Heart right ventricle (tissue), 16 donors: ENCODE measurements around the gene KLF6. TPM values are rescaled to one million over a fixed set of nuclear protein-coding genes. Genes with fewer than 3 reads are reported as not detected.

Experiments
- ATAC-seq, 8 donors: fragments of 200-7000 bp; cut with Tn5 transposase; one replicate each; pipeline ENCODE4 v1.9.1; 2020; ENCODE audit warnings: mild to moderate bottlenecking in 8 of 8, moderate library complexity in 8 of 8, moderate number of reproducible peaks in 1 of 8
- DNase-seq, 2 donors: peaks; one replicate each; pipeline ENCODE4 v3.0.0-alpha.2; 2020
- H3K27ac ChIP-seq, 10 donors: fragments of 200-600 bp; sonication (generic) in 2 of 10; one replicate each; pipeline versions ENCODE4 v1.5.0 to v1.8.0; 2020 to 2022; ENCODE audit warnings: mild to moderate bottlenecking in 3 of 10
- H3K27me3 ChIP-seq, 7 donors: fragments of 200-600 bp; one replicate each; pipeline ENCODE4 v1.8.0; 2021 to 2022; ENCODE audit warnings: mild to moderate bottlenecking in 2 of 7
- H3K36me3 ChIP-seq, 9 donors: fragments of 200-600 bp; sonication (generic) in 1 of 9; one replicate each; pipeline versions ENCODE4 v1.5.0 to v1.8.0; 2020 to 2022; ENCODE audit warnings: mild to moderate bottlenecking in 2 of 9
- H3K4me1 ChIP-seq, 9 donors: fragments of 200-600 bp; sonication (generic) in 1 of 9; one replicate each; pipeline versions ENCODE4 v1.5.0 to v1.8.0; 2020 to 2022; ENCODE audit warnings: mild to moderate bottlenecking in 4 of 9
- H3K4me3 ChIP-seq, 10 donors: fragments of 200-600 bp; sonication (generic) in 2 of 10; one replicate each; pipeline versions ENCODE4 v1.5.0 to v1.8.0; 2020 to 2022; ENCODE audit warnings: mild to moderate bottlenecking in 7 of 10, moderate library complexity in 2 of 10
- H3K9me3 ChIP-seq, 11 donors: fragments of 200-600 bp in 10 of 11; sonication (generic) in 2 of 11; one replicate each; pipeline versions ENCODE4 v1.5.0 to v1.8.0; 2013 to 2022; ENCODE audit warnings: mild to moderate bottlenecking in 2 of 11, control low read depth in 1 of 11, moderate library complexity in 1 of 11
- CTCF ChIP-seq, 9 donors: fragments of 200-600 bp; sonication (generic) in 2 of 9; IDR thresholded peaks; one replicate each; pipeline versions ENCODE4 v1.5.0 to v1.8.0; 2021 to 2022; ENCODE audit warnings: antibody characterized with exemption in 9 of 9, mild to moderate bottlenecking in 5 of 9, moderate library complexity in 1 of 9
- WGBS, 2 donors: extraction: QIAGEN DNeasy Blood & Tissue Kit; methylation state at CpG; one replicate each; pipeline ENCODE4 v1.1.7; 2013; ENCODE audit warnings: inconsistent platforms in 1 of 2; 5-methylcytosine and 5-hydroxymethylcytosine counted together
- intact Hi-C, 10 donors: fragments of 100-400 bp; cut with DNase I; formaldehyde crosslinking; loops; one replicate each; pipeline versions ENCODE4 v1.11.1 to v1.14.2; 2022
- long read RNA-seq, 3 donors: library from polyadenylated mRNA; unstranded; transcript quantifications; one replicate each; pipeline ENCODE4 v2.0.0, GENCODE V29; 2020 to 2021
- polyA plus RNA-seq, 2 donors: library from polyadenylated mRNA; stranded (reverse); fragments of 200-250 nt; gene quantifications; one replicate each; pipeline ENCODE4 v1.2.3, GENCODE V29; 2013
- total RNA-seq, 10 donors: library from RNA; stranded (reverse); fragmentation: NEBNext Ultra II Directional in 3 of 10; extraction: Animal tissue kit (Norgen Biotek cat#: 25700) in 3 of 10; gene quantifications; one replicate each; pipeline versions ENCODE4 v1.2.1 to v1.2.4, GENCODE V29; 2021 to 2023
- donor health status: Arrhythmogenic right ventricular cardiomyopathy.
- donor health status: ischemic (EF 13 %, LVEDD 7.1; RV severe dilation, severe dysfunction).
- donor health status: healthy with polysubstance abuse.
- donor health status: DM: no; HTN: yes; CAD: no.
- donor health status: DM: no; HTN: no; CAD: no.
- donor health status: ischemic (EF 25% LVEDD 6.9; RV normal size, moderate dysfunction).
- donor health status: ischemic (EF 25% LVEDD 5.7; RV mildly dilated, moderate dysfunction).
- donor health status: healthy.
- donor health status: DM: yes; HTN: yes; CAD: no.
- donor health status: Ischemic cardiomyopathy.
- donor health status: ischemic (EF 35%, LVEDD 5.7; RV mildly dilated, moderate dysfunction).
- donor health status: nonischemic (EF 11% LVEDD 7.7; RV severe dilation, severe dysfunction).
- donor health status: DM: yes; HTN: yes; CAD: no.
- donor health status: PGD.
- donor health status: ischemic (EF 29% LVEDD 5.4; RV normal size, mild dysfunction).
- donor health status: nonischemic (EF 23%, LVEDD 6.1; RV moderate dilation, normal function).

The KLF6 gene
- 10 to 100 TPM; 40.4 to 90.5 (median 56.6) TPM for total RNA-seq
- polyA plus RNA-seq = 10 to 100 TPM; 22.1 to 34.1 TPM
- long read RNA-seq, donor 1, full-length matches to known transcripts = 61 of 77 reads
- long read RNA-seq, donor 1, partial matches to known transcripts = 1 of 77 reads
- long read RNA-seq, donor 1, other reads (novel, unspliced or antisense) = 15 of 77 reads
- long read RNA-seq, donor 2, full-length matches to known transcripts = 70 of 98 reads
- long read RNA-seq, donor 2, partial matches to known transcripts = 5 of 98 reads
- long read RNA-seq, donor 2, other reads (novel, unspliced or antisense) = 23 of 98 reads
- long read RNA-seq, donor 3, full-length matches to known transcripts = 130 of 165 reads
- long read RNA-seq, donor 3, partial matches to known transcripts = 13 of 165 reads
- long read RNA-seq, donor 3, other reads (novel, unspliced or antisense) = 22 of 165 reads

- intact Hi-C loops = loop anchor here in 8 of 10 donors (2.0 to 10.0 kb wide), 24 partner anchors 22 to 983 kb away; no protein-coding TSS in a partner anchor
- Histone ChIP-seq H3K27me3 (no peaks in the 10 kb centered on the region), H3K36me3 (peaks cover 0 to 29% (median 20%) of the 10 kb centered on the region in 9 donors), H3K4me1 (peaks cover 16 to 41% (median 33%) of the 10 kb centered on the region in 9 donors), H3K27ac (peak within 1 kb of the TSS; percentile 99 to 100 (median 100)), H3K4me3 (peak within 1 kb of the TSS; percentile 67 to 99 (median 94)), H3K9me3 (peaks cover 0 to 9% (median 0%) of the 10 kb centered on the region in 11 donors)
- ATAC-seq (peak in 6 of 8 donors; percentile 1 to 40 (median 13)), DNase-seq (peak in 1 of 2 donors; percentile 74)
- WGBS, 2 donors = 0% methylated on average over 69 of the region's 69 CpGs
- TF ChIP-seq CTCF (IDR thresholded peaks at IDR 0.05) = no peak
Measured at GRCh38 chr10:3784510-3785250, at the start of gene KLF6. Gene KLF6, minus strand, starts transcription at chr10:3785209. Its CDS starts 195 bp downstream, at chr10:3785014.

DNA sequence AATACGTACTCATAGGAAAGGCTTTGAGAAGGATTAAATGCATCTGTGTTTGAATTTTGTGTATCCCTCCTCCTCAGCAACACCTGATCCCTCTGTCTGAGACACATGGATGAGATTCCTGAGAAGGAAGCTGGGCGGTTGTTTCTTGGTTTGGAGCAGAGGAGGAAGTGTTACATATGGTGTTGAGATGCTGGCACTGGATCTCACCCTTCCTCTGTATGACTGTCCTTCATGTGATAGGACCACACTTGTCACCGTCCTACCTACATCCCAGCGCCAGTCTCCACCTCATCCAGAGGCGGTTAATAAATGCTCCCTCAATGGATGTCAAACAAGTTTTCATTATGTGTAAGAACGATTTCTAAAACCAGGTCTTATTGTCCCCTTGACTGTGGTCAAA lies 49.4 kb upstream of the KLF6 start:
- DNase-seq = no peak
- intact Hi-C loops = no loop called here
- WGBS, 2 donors = 95 to 96% methylated on average over 6 of the region's 6 CpGs
- Histone ChIP-seq H3K4me1 (peaks cover 4 to 60% (median 27%) of the 10 kb centered on the region in 9 donors), H3K27me3 (no peaks in the 10 kb centered on the region), H3K4me3 (no peak overlapping the region), H3K9me3 (no peaks in the 10 kb centered on the region), H3K27ac (no peak overlapping the region), H3K36me3 (no peaks in the 10 kb centered on the region)
- no peak for ATAC-seq
- no peak for TF ChIP-seq CTCF (IDR thresholded peaks at IDR 0.05)

GRCh38 chr10:3833046-3833445 lies 48.0 kb upstream of the KLF6 start:
- ATAC-seq (no peak), DNase-seq (no peak)
- no peaks in the 10 kb centered on the region for H3K27me3 ChIP-seq
- WGBS, 2 donors = 95% methylated on average over 6 of the region's 6 CpGs
- TF ChIP-seq CTCF (IDR thresholded peaks at IDR 0.05) = no peak
- H3K4me1 ChIP-seq = peaks cover 6 to 67% (median 30%) of the 10 kb centered on the region in 9 donors
- H3K27ac ChIP-seq = no peak overlapping the region
- H3K4me3 ChIP-seq = no peak overlapping the region
- no peaks in the 10 kb centered on the region for H3K36me3 ChIP-seq
- intact Hi-C loops = no loop called here
- no peaks in the 10 kb centered on the region for H3K9me3 ChIP-seq

- WGBS, 2 donors = 93 to 94% methylated on average over 5 of the region's 5 CpGs
- intact Hi-C loops = no loop called here
Measured at GRCh38 chr10:3832022-3832786, 47.2 kb upstream of the KLF6 start.

More at GRCh38 chr10:3832022-3832786, 47.2 kb upstream of the KLF6 start:
- Histone ChIP-seq H3K4me1 (peaks cover 6 to 69% (median 36%) of the 10 kb centered on the region in 9 donors), H3K27me3 (no peaks in the 10 kb centered on the region), H3K9me3 (no peaks in the 10 kb centered on the region), H3K4me3 (no peak overlapping the region), H3K36me3 (no peaks in the 10 kb centered on the region), H3K27ac (no peak overlapping the region)
- no peak for TF ChIP-seq CTCF (IDR thresholded peaks at IDR 0.05)
- ATAC-seq (no peak), DNase-seq (no peak)
